ENCODE results near the gene NRF1. TPM values are rescaled to one million over a fixed set of nuclear protein-coding genes. Genes with fewer than 3 reads are reported as not detected.

The NRF1 gene
- total RNA-seq, 1 experiment from 2014 or later, result 19.3 TPM

DNA sequence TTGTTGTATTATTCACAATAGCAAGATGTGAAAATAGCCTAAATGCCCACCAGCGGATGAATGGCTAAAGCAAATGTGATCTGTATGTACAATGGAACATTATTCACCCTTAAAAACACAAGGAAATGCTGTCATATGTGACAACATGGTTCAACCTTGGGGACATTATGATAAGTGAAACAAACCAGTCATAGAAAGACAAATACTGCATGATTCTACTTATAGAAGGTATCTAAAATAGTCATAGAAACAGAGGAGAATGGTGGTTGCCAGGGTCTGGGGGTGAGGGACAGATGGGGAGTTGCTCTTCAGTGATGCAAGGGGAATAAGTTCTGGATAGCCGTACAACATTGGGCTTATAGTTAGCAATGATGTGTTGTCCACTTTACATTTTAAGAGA, 58.4 kb downstream of the NRF1 start:
- no peaks in the 10 kb centered on the region for H3K27me3 ChIP-seq (ENCODE audit: insufficient read depth, low read length)
- no peaks in the 10 kb centered on the region for H3K23me2 ChIP-seq (ENCODE audit: insufficient read length, low read depth, low read length, poor library complexity, severe bottlenecking)
- no peaks in the 10 kb centered on the region for H4K20me1 ChIP-seq (ENCODE audit: control insufficient read depth, insufficient read depth, insufficient read length)
- H3K4me1 Mint-ChIP-seq, result peaks cover 3 to 7% of the 10 kb centered on the region in 2 experiments
- no peak overlapping the region for H2BK12ac ChIP-seq (ENCODE audit: insufficient read length, low read depth, low read length)
- no peaks in the 10 kb centered on the region for H3K79me2 ChIP-seq (ENCODE audit: insufficient read depth, low read length)
- no peak for DNase-seq
- H3K9me3 ChIP-seq (ENCODE audit: control insufficient read depth, low read depth, low read length), result no peaks in the 10 kb centered on the region
- H3K14ac ChIP-seq (ENCODE audit: insufficient read depth, low read length), result no peak overlapping the region
- no peak overlapping the region for H3K27ac ChIP-seq (ENCODE audit: insufficient read length, low read depth, low read length)
- no peak overlapping the region for H3K4me3 Mint-ChIP-seq
- WGBS (ENCODE audit: extremely low coverage, insufficient read length, low lambda C conversion rate), result no CpG with 5 or more reads among the region's 2 CpGs
- H4K8ac ChIP-seq (replicated peaks; ENCODE audit: insufficient read length, low read depth, low read length), result no peak overlapping the region
- H3K4me1 ChIP-seq (ENCODE audit: insufficient read depth, low read length), result peaks cover 1% of the 10 kb centered on the region; the same call in 1 of the 2 replicates
- H3K9me3 Mint-ChIP-seq, result peaks cover 2 to 3% of the 10 kb centered on the region in 2 experiments; a peak in 3 of 5 replicates
- no peaks in the 10 kb centered on the region for H3K79me1 ChIP-seq (ENCODE audit: insufficient read depth, low read depth, low read length, poor library complexity, severe bottlenecking)
- peaks cover 6 to 10% (median 6%) of the 10 kb centered on the region in 3 experiments; a peak in 6 of 7 replicates for H3K36me3 Mint-ChIP-seq (ENCODE audit: insufficient read depth in 1 of 3, low read depth in 3 of 3)
- no peak overlapping the region for H2AK5ac ChIP-seq (ENCODE audit: insufficient read length, low read length)
- H3K23ac ChIP-seq (ENCODE audit: insufficient read length, low read depth, low read length), result no peak overlapping the region
- no peak overlapping the region for H2BK20ac ChIP-seq (ENCODE audit: low read depth, low read length, poor library complexity, severe bottlenecking)
- no peak overlapping the region for H3T11ph ChIP-seq (ENCODE audit: low read length)
- H4K5ac ChIP-seq (ENCODE audit: insufficient read length, low read depth, low read length), result no peak overlapping the region
- no peak overlapping the region for H4K91ac ChIP-seq (ENCODE audit: insufficient read length, low read depth, low read length)
- no peak overlapping the region for H3K4me2 ChIP-seq (ENCODE audit: insufficient read depth, insufficient read length, low read length)
- no peak overlapping the region for H2BK15ac ChIP-seq (ENCODE audit: low read depth, low read length)
- H2AFZ ChIP-seq (ENCODE audit: low read length), result no peak overlapping the region
- no peaks in the 10 kb centered on the region for H3K27me3 Mint-ChIP-seq (ENCODE audit: low read depth)
- TF ChIP-seq, protein P1, sequence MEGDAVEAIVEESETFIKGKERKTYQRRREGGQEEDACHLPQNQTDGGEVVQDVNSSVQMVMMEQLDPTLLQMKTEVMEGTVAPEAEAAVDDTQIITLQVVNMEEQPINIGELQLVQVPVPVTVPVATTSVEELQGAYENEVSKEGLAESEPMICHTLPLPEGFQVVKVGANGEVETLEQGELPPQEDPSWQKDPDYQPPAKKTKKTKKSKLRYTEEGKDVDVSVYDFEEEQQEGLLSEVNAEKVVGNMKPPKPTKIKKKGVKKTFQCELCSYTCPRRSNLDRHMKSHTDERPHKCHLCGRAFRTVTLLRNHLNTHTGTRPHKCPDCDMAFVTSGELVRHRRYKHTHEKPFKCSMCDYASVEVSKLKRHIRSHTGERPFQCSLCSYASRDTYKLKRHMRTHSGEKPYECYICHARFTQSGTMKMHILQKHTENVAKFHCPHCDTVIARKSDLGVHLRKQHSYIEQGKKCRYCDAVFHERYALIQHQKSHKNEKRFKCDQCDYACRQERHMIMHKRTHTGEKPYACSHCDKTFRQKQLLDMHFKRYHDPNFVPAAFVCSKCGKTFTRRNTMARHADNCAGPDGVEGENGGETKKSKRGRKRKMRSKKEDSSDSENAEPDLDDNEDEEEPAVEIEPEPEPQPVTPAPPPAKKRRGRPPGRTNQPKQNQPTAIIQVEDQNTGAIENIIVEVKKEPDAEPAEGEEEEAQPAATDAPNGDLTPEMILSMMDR (conservative IDR thresholded peaks at IDR 0.05), result no peak
- H2BK5ac ChIP-seq (ENCODE audit: insufficient read length, low read length), result no peak overlapping the region
- no peak overlapping the region for H3K4ac ChIP-seq (ENCODE audit: low read depth, low read length)
- no peak overlapping the region for H2BK120ac ChIP-seq (ENCODE audit: low read depth, low read length, poor library complexity, severe bottlenecking)
- H3K27ac Mint-ChIP-seq, result no peak overlapping the region
- H3K18ac ChIP-seq (ENCODE audit: insufficient read length, low read depth, low read length), result no peak overlapping the region
- no peak overlapping the region for H3K9ac ChIP-seq (ENCODE audit: extremely low read depth, insufficient read length, low read length)
- no peak overlapping the region for H3K56ac ChIP-seq (ENCODE audit: insufficient read length, low read depth, low read length)
